HEK293 (cell line): ENCODE data around the gene NPHS2.

ENCODE experiments used
- CTCF ChIA-PET: fragments of 350-600 bp; formaldehyde crosslinking; extraction: SDS; loops from one replicate; lab custom pipeline; 2021; ENCODE audit warnings: antibody characterized with exemption; lab: Yijun Ruan, JAX
- POLR2A ChIA-PET: fragments of 300-600 bp; formaldehyde crosslinking; extraction: SDS; loops from one replicate; lab custom pipeline; 2020; ENCODE audit warnings: antibody characterized with exemption, inconsistent platforms; lab: Yijun Ruan, JAX
- H3K27ac ChIP-seq: fragments of 200-500 bp; sonication (Bioruptor generic); 2 replicates; pipeline ENCODE4 v1.5.1; 2014; ENCODE audit warnings: low read depth, low read length, control low read depth, inconsistent platforms; ENCODE audit errors: extremely low read depth
- H3K36me3 ChIP-seq, 2 experiments: fragments of 200-500 bp in 1 of 2; sonication (Bioruptor generic) in 1 of 2; 1 replicate in 1 of 2; 2 replicates in 1 of 2; pipeline ENCODE4 v1.5.1; 2014 to 2017; ENCODE audit warnings: inconsistent platforms in 2 of 2, low read length in 2 of 2; ENCODE audit not compliant: control insufficient read depth in 2 of 2, insufficient read depth in 1 of 2
- H3K4me1 ChIP-seq: fragments of 200-500 bp; sonication (Bioruptor generic); 2 replicates; pipeline ENCODE4 v1.5.1; 2014; ENCODE audit warnings: mild to moderate bottlenecking, low read length, inconsistent platforms; ENCODE audit not compliant: control insufficient read depth, insufficient read depth
- H3K4me3 ChIP-seq: 2 replicates; pipeline ENCODE4 v1.5.1; 2011; ENCODE audit warnings: low read depth, mild to moderate bottlenecking, control low read depth, low read length, moderate library complexity
- H3K9me3 ChIP-seq: fragments of 200-500 bp; sonication (Bioruptor generic); 2 replicates; pipeline ENCODE4 v1.5.1; 2014; ENCODE audit warnings: low read depth, low read length, inconsistent platforms; ENCODE audit not compliant: control insufficient read depth, insufficient read depth
- BCL11A ChIP-seq: fragments of 450-650 bp; formaldehyde crosslinking; IDR thresholded peaks from 2 replicates; pipeline ENCODE4 v1.5.1; 2016; ENCODE audit warnings: low read depth, missing biosample characterization, missing genetic modification characterization
- HOXC10 ChIP-seq: sonication (generic); formaldehyde crosslinking; IDR thresholded peaks from 2 replicates; pipeline ENCODE4 v1.8.1; 2023; ENCODE audit warnings: mild to moderate bottlenecking, missing genetic modification reagents
- KLF10 ChIP-seq: fragments of 450-650 bp; IDR thresholded peaks from 2 replicates; pipeline ENCODE4 v1.5.1; 2018; ENCODE audit warnings: missing biosample characterization, mild to moderate bottlenecking, missing genetic modification characterization
- OVOL3 ChIP-seq: fragments of 450-650 bp; formaldehyde crosslinking; IDR thresholded peaks from 2 replicates; pipeline ENCODE4 v1.5.1; 2016; ENCODE audit warnings: missing biosample characterization, missing genetic modification characterization
- PRDM1 ChIP-seq: fragments of 450-650 bp; formaldehyde crosslinking; IDR thresholded peaks from 2 replicates; pipeline ENCODE4; 2016; ENCODE audit warnings: missing biosample characterization, missing genetic modification characterization
- SP3 ChIP-seq: fragments of 450-650 bp; formaldehyde crosslinking; IDR thresholded peaks from 2 replicates; pipeline ENCODE4 v1.5.1; 2016; ENCODE audit warnings: missing biosample characterization, missing genetic modification characterization
- TRIM28 ChIP-seq: IDR thresholded peaks from 2 replicates; pipeline ENCODE4 v1.6.1; 2011; ENCODE audit warnings: low read length, control low read depth, borderline replicate concordance
- ZNF138 ChIP-seq: fragments of 450-650 bp; formaldehyde crosslinking; IDR thresholded peaks from 2 replicates; pipeline ENCODE4 v1.5.1; 2016; ENCODE audit warnings: missing biosample characterization, missing genetic modification characterization, borderline replicate concordance
- ZNF16 ChIP-seq: fragments of 450-650 bp; formaldehyde crosslinking; IDR thresholded peaks from 2 replicates; pipeline ENCODE4 v1.5.1; 2016; ENCODE audit warnings: low read depth, missing biosample characterization, missing genetic modification characterization
- ZNF174 ChIP-seq: fragments of 450-650 bp; formaldehyde crosslinking; IDR thresholded peaks from 2 replicates; pipeline ENCODE4 v1.5.0; 2017; ENCODE audit warnings: missing biosample characterization, mild to moderate bottlenecking, missing genetic modification characterization
- ZNF221 ChIP-seq: fragments of 450-650 bp; formaldehyde crosslinking; IDR thresholded peaks from 2 replicates; pipeline ENCODE4 v1.5.1; 2017; ENCODE audit warnings: missing biosample characterization, missing genetic modification characterization, borderline replicate concordance
- ZNF24 ChIP-seq: fragments of 450-650 bp; formaldehyde crosslinking; IDR thresholded peaks from 2 replicates; pipeline ENCODE4 v1.5.1; 2016; ENCODE audit warnings: missing biosample characterization, missing genetic modification characterization
- ZNF366 ChIP-seq: fragments of 450-650 bp; formaldehyde crosslinking; conservative IDR thresholded peaks from 2 replicates; pipeline ENCODE4 v1.5.1; 2016; ENCODE audit warnings: missing biosample characterization, missing genetic modification characterization
- ZNF394 ChIP-seq: fragments of 450-650 bp; formaldehyde crosslinking; IDR thresholded peaks from 2 replicates; pipeline ENCODE4 v1.5.1; 2016; ENCODE audit warnings: missing biosample characterization, missing genetic modification characterization, mild to moderate bottlenecking, moderate library complexity, borderline replicate concordance
- ZNF621 ChIP-seq: fragments of 450-650 bp; formaldehyde crosslinking; IDR thresholded peaks from 2 replicates; pipeline ENCODE4 v1.5.1; 2017; ENCODE audit warnings: missing biosample characterization, missing genetic modification characterization
- ZNF677 ChIP-seq: fragments of 450-650 bp; IDR thresholded peaks from 2 replicates; pipeline ENCODE4 v1.5.0; 2018; ENCODE audit warnings: missing biosample characterization, mild to moderate bottlenecking, missing genetic modification characterization, moderate library complexity
- ZNF776 ChIP-seq: fragments of 450-650 bp; formaldehyde crosslinking; IDR thresholded peaks from 2 replicates; pipeline ENCODE4 v1.5.0; 2017; ENCODE audit warnings: missing biosample characterization, missing genetic modification characterization, borderline replicate concordance
- TF ChIP-seq, protein P1 (sequence below): fragments of 450-650 bp; formaldehyde crosslinking; IDR thresholded peaks from 2 replicates; pipeline ENCODE4 v1.5.0; 2017; ENCODE audit warnings: missing biosample characterization, missing genetic modification characterization, borderline replicate concordance
- TF ChIP-seq, protein P2 (sequence below): fragments of 450-650 bp; formaldehyde crosslinking; IDR thresholded peaks from 2 replicates; pipeline ENCODE4 v1.5.1; 2016; ENCODE audit warnings: missing biosample characterization, missing genetic modification characterization

NPHS2 gene

GRCh38 chr1:179548666-179549367 is 26.9 kb downstream of the NPHS2 start (continued):
- TF ChIP-seq OVOL3 (no peak), ZNF621 (tag by site-specific recombination) (no peak)

- H3K4me3 ChIP-seq: no peak overlapping the region
- POLR2A ChIA-PET: no interaction called here
- no peaks in the 10 kb centered on the region for H3K4me1 ChIP-seq
- TF ChIP-seq ZNF677 (tag by site-specific recombination) (no peak), PRDM1 (no peak), BCL11A (tag by site-specific recombination) (no peak), ZNF16 (no peak), TRIM28 (no peak), KLF10 (tag by site-specific recombination) (no peak), HOXC10 (CRISPR knock-in tag) (no peak), ZNF394 (no peak), SP3 (tag by site-specific recombination) (no peak), ZNF174 (no peak), ZNF24 (tag by site-specific recombination) (no peak)
- TF ChIP-seq, protein P1, sequence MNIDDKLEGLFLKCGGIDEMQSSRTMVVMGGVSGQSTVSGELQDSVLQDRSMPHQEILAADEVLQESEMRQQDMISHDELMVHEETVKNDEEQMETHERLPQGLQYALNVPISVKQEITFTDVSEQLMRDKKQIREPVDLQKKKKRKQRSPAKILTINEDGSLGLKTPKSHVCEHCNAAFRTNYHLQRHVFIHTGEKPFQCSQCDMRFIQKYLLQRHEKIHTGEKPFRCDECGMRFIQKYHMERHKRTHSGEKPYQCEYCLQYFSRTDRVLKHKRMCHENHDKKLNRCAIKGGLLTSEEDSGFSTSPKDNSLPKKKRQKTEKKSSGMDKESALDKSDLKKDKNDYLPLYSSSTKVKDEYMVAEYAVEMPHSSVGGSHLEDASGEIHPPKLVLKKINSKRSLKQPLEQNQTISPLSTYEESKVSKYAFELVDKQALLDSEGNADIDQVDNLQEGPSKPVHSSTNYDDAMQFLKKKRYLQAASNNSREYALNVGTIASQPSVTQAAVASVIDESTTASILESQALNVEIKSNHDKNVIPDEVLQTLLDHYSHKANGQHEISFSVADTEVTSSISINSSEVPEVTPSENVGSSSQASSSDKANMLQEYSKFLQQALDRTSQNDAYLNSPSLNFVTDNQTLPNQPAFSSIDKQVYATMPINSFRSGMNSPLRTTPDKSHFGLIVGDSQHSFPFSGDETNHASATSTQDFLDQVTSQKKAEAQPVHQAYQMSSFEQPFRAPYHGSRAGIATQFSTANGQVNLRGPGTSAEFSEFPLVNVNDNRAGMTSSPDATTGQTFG (tag by site-specific recombination): no peak
- H3K27ac ChIP-seq: no peak overlapping the region
- H3K36me3 ChIP-seq: no peaks in the 10 kb centered on the region
- CTCF ChIA-PET: no interaction called here
- H3K9me3 ChIP-seq: no peaks in the 10 kb centered on the region
Measured at GRCh38 chr1:179547021-179547535, 28.7 kb downstream of the NPHS2 start.

- Histone ChIP-seq H3K4me3 (no peak overlapping the region), H3K4me1 (no peaks in the 10 kb centered on the region), H3K9me3 (no peaks in the 10 kb centered on the region), H3K36me3 (no peaks in the 10 kb centered on the region), H3K27ac (no peak overlapping the region)
- ChIA-PET POLR2A (no interaction called here), CTCF (interaction anchor here (0.6 kb wide), 1 partner anchor 1012 kb away, joined by 5 read pairs; no protein-coding TSS in a partner anchor)
- TF ChIP-seq ZNF221 (no peak), ZNF776 (no peak), ZNF138 (tag by site-specific recombination) (no peak), ZNF366 (tag by site-specific recombination) (no peak)
- TF ChIP-seq, protein P2, sequence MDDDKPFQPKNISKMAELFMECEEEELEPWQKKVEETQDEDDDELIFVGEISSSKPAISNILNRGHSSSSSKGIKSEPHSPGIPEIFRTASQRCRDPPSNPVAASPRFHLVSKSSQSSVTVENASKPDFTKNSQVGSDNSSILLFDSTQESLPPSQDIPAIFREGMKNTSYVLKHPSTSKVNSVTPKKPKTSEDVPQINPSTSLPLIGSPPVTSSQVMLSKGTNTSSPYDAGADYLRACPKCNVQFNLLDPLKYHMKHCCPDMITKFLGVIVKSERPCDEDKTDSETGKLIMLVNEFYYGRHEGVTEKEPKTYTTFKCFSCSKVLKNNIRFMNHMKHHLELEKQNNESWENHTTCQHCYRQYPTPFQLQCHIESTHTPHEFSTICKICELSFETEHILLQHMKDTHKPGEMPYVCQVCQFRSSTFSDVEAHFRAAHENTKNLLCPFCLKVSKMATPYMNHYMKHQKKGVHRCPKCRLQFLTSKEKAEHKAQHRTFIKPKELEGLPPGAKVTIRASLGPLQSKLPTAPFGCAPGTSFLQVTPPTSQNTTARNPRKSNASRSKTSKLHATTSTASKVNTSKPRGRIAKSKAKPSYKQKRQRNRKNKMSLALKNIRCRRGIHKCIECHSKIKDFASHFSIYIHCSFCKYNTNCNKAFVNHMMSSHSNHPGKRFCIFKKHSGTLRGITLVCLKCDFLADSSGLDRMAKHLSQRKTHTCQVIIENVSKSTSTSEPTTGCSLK (tag by site-specific recombination): no peak
Measured at GRCh38 chr1:179545321-179545720, 30.4 kb downstream of the NPHS2 start.
